Fibroblast of pulmonary artery (primary cell): ENCODE measurements around the gene SERPINH1.

ENCODE experiments used
- DNase-seq: peaks from one replicate; pipeline ENCODE4 v3.0.0-alpha.2; 2010; ENCODE audit warnings: low read depth
- H3K4me3 ChIP-seq: replicated peaks from 2 replicates; pipeline ENCODE4 v1.5.1; 2011; ENCODE audit warnings: low read depth, mild to moderate bottlenecking, control low read depth, low read length, moderate library complexity
- TF ChIP-seq, protein P1 (sequence below): IDR thresholded peaks from 2 replicates; pipeline ENCODE4 v1.5.1; 2011; ENCODE audit warnings: mild to moderate bottlenecking, control low read depth, low read length, inconsistent platforms; ENCODE audit errors: missing control alignments

SERPINH1 gene

DNA sequence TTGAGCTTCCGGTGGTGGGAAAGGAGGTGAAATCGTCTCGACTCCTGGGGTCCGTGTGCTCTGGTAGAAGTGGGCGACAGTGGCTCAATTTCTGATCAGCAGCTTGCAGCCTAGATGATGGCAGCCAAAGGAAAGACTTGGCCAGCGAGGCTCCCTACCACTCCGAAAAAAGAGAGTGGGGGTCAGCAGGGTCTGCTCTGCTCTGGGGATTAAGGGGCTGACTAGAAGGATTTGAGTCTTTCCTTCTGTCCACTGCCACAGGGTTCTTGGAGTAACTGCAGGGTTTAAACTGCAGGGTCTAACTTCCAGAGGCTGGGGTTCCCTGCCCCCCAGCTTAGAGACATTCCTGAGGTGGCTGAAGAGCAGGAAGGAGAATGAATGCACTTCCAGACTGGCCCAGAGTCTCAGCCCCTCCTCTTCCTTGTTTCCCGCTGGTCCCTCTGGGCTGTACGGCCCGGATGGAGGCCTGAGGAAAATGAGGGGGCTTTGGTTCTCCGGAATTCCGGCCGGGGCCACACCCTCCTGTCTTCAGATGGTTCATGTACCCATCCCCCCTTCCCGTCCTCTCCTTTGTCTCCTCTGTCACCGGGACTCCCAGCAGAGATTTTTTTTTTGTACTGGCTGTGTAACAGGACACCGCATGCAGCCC, 907 bp downstream of the SERPINH1 start:
- peak overlapping the region; percentile 100 for H3K4me3 ChIP-seq
- peak; percentile 70 for DNase-seq
- TF ChIP-seq, protein P1, sequence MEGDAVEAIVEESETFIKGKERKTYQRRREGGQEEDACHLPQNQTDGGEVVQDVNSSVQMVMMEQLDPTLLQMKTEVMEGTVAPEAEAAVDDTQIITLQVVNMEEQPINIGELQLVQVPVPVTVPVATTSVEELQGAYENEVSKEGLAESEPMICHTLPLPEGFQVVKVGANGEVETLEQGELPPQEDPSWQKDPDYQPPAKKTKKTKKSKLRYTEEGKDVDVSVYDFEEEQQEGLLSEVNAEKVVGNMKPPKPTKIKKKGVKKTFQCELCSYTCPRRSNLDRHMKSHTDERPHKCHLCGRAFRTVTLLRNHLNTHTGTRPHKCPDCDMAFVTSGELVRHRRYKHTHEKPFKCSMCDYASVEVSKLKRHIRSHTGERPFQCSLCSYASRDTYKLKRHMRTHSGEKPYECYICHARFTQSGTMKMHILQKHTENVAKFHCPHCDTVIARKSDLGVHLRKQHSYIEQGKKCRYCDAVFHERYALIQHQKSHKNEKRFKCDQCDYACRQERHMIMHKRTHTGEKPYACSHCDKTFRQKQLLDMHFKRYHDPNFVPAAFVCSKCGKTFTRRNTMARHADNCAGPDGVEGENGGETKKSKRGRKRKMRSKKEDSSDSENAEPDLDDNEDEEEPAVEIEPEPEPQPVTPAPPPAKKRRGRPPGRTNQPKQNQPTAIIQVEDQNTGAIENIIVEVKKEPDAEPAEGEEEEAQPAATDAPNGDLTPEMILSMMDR: no peak

DNA sequence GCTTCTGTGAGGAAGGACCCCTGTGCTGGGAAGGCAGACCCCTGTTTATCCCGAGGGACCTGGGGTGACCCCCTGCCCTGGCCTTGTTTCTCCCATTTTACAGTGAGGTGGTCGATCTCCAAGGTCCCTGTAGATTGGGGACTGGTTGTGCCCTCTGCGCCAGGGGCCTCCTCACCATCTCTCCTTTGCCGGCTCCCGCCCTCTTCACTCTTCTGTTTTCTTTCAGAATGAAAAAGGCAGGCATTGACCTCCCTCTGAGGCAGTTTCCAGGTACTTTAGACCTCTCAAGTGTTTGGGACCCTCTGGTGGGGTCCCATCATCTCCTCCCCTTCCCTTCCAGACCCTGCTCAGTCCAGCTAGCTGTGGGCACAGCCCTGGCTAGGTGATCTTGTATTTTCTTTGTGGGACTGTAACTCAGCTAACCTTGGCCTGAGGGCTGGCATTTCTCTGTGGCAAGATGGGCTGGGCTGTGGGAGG, 1.5 kb downstream of the SERPINH1 start:
- peak overlapping the region; percentile 100 for H3K4me3 ChIP-seq
- no peak for DNase-seq
- TF ChIP-seq, protein P1: no peak

DNA sequence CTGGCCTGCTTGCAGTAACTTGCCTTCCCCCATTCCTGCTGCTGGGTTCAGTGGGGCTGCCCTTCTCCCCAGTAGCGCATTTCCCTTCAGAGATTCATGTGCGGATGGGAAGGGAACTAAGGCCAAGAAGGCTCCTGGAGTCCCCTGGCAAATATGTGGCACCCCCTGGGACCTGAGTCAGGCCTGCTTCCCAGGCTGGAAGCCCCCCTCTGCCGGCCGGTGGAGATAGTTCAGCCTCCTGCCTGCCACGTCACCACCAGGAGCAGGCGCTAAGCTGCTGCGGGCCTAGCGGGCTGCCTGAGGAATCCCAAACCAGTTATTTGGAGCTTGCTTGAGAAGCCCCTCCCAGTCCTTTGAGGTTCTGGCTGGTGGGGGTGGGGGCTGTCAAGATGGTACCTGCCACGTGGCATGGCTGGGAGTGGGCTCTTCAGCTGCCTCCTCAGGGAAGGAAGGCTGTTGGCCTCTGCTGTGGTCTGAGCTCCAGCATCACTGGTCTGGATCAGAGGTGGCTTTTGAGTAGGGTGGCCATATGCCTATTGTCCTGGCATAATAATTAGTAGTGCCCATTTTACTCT, 2.0 kb downstream of the SERPINH1 start:
- TF ChIP-seq, protein P1: peak; percentile 63
- DNase-seq: peak; percentile 84
- peak overlapping the region; percentile 100 for H3K4me3 ChIP-seq

DNA sequence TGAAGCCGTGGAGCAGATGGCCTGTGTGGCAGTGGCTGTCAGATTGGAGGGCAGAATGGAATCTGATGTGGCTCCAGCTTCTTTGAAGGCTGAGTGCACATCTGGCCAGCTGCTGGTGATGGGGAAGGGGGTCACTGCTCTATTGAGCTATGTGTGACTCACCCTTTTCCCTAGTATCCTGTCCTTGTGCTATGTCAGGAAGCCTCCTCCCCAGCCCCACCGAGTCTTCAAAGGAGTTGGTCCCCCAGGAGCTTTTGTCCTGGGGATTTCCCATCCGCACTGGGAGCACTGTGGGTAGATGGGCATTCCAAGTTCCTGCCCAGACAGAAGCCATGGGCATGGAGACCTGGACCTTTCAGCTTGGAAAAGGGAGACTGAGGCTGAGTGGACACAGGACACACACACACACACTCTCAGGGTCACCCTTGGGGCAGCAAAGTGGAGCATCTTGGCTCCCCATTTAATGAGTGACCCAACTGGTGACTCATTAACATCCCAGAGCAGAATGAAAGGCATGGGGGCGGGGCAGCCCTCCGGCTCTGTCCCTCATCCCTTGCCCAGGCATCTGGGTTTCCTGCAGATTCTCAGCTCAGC, 3.3 kb downstream of the SERPINH1 start:
- DNase-seq: peak; percentile 71
- TF ChIP-seq, protein P1: no peak
- peak overlapping the region; percentile 100 for H3K4me3 ChIP-seq

DNA sequence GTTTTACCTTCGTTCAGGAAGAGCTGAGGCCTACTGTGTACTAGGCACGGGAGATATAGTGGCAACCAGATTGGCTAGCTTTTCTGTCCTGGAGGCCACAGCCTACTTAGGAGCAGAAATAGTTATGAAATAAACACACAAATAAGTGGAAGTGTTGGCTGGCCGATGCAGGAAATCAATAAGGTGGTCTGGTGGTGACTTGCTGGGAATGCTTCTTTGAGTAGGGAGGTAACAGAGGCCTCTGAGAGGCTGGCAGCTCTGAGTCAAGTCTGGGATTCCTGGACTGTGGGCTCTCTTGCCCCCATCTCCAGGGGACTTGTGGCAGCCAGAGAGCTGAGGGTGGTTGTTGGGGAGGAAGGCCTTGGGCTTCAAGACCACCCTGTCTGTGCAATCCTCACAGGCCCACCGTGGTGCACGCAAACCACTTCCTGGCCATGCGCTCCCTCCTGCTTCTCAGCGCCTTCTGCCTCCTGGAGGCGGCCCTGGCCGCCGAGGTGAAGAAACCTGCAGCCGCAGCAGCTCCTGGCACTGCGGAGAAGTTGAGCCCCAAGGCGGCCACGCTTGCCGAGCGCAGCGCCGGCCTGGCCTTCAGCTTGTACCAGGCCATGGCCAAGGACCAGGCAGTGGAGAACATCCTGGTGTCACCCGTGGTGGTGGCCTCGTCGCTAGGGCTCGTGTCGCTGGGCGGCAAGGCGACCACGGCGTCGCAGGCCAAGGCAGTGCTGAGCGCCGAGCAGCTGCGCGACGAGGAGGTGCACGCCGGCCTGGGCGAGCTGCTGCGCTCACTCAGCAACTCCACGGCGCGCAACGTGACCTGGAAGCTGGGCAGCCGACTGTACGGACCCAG, 4.1 kb downstream of the SERPINH1 start:
- TF ChIP-seq, protein P1: no peak
- H3K4me3 ChIP-seq: peak overlapping the region; percentile 100
- no peak for DNase-seq

DNA sequence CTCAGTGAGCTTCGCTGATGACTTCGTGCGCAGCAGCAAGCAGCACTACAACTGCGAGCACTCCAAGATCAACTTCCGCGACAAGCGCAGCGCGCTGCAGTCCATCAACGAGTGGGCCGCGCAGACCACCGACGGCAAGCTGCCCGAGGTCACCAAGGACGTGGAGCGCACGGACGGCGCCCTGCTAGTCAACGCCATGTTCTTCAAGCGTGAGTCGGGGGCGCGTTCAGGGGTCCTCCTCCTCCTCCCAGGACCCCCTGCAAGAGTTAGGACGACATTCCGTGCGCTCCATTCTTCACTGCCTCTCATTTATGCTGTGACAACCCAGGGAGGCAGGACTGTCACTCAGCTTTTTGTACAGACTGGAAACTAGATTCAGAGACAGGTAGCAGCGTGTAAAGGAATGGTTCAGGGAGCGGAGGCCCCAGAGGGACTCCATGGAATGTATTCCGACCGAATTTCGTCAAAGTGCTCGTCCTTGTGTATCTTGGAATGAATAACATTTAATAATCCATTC, 4.8 kb downstream of the SERPINH1 start:
- no peak overlapping the region for H3K4me3 ChIP-seq
- TF ChIP-seq, protein P1: no peak
- no peak for DNase-seq
